ENCODE results near the gene IRAK2.

DNA sequence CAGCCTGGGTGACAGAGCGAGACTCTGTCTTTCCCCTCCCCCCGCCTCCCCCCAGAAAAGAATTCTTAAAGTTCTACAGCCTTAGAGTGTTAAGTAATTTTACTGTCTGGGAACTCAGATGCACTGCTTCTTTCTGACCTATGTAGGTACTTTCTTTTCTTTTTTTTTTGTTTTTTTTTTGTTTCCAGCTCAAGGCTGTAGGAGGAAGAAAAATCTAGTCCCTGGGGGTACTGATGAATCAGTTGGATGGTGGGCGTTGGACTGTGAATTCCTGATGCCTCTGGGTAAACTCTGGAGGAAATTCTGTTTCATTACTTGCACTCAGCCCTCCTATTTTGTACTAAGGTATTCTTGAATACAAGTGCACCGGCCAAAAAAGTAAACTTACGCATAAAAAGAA is 117.2 kb downstream of the IRAK2 start:
- TF ChIP-seq TSHZ2 (CRISPR knock-in tag; IDR thresholded peaks at IDR 0.05) (no peak), ZC3H10 (CRISPR knock-in tag; IDR thresholded peaks at IDR 0.05) (no peak)

All from SK-N-SH treated with all-trans-retinoic acid at 6 μM for 48 hours (cell line).